HepG2 (cell line): ENCODE measurements around the gene GGTA1. TPM values are rescaled to one million over a fixed set of nuclear protein-coding genes. Genes with fewer than 3 reads are reported as not detected.

Experiments
- BCLAF1 ChIP-seq: fragments of 450-650 bp; IDR thresholded peaks from 2 replicates; pipeline ENCODE4 v1.6.1; 2017; ENCODE audit warnings: mild to moderate bottlenecking
- ETS1 ChIP-seq: sonication (generic); formaldehyde crosslinking; IDR thresholded peaks from 2 replicates; pipeline ENCODE4 v1.4.0; 2020; ENCODE audit warnings: missing genetic modification reagents
- HNF4G ChIP-seq, 2 experiments: sonication (generic) in 1 of 2; formaldehyde crosslinking in 1 of 2; IDR thresholded peaks; 2 replicates each; pipeline versions ENCODE4 v1.4.0 to v1.6.1; 2011 to 2020; ENCODE audit warnings: borderline replicate concordance in 2 of 2, low read depth in 2 of 2, mild to moderate bottlenecking in 2 of 2, low read length in 1 of 2, missing genetic modification reagents in 1 of 2, moderate library complexity in 1 of 2
- HNRNPLL ChIP-seq: fragments of 200-400 bp; formaldehyde crosslinking; IDR thresholded peaks from 2 replicates; pipeline ENCODE4 v1.6.1; 2017; ENCODE audit warnings: mild to moderate bottlenecking, low read depth, low read length; ENCODE audit not compliant: poor library complexity, severe bottlenecking
- HOXA9 ChIP-seq: sonication (generic); formaldehyde crosslinking; IDR thresholded peaks from 2 replicates; pipeline ENCODE4 v1.8.1; 2022; ENCODE audit warnings: missing genetic modification reagents, mild to moderate bottlenecking, moderate library complexity, borderline replicate concordance
- KIAA2018 ChIP-seq: sonication (generic); formaldehyde crosslinking; IDR thresholded peaks from 2 replicates; pipeline ENCODE4 v1.5.0; 2020; ENCODE audit warnings: mild to moderate bottlenecking, missing genetic modification reagents, borderline replicate concordance
- MEIS2 ChIP-seq: sonication (generic); formaldehyde crosslinking; IDR thresholded peaks from 2 replicates; pipeline ENCODE4 v1.9.0; 2021; ENCODE audit warnings: mild to moderate bottlenecking, missing genetic modification reagents
- NFE2L2 ChIP-seq: fragments of 150-350 bp; IDR thresholded peaks from 2 replicates; pipeline ENCODE4 v1.6.1; 2014; ENCODE audit warnings: low read length
- TEF ChIP-seq: sonication (generic); formaldehyde crosslinking; IDR thresholded peaks from 2 replicates; pipeline ENCODE4 v1.5.0; 2020; ENCODE audit warnings: missing genetic modification reagents
- TERF1 ChIP-seq: sonication (generic); formaldehyde crosslinking; IDR thresholded peaks from 2 replicates; pipeline ENCODE4 v1.8.0; 2022; ENCODE audit warnings: mild to moderate bottlenecking, missing genetic modification reagents, moderate library complexity
- ZNF225 ChIP-seq: sonication (generic); formaldehyde crosslinking; IDR thresholded peaks from 2 replicates; pipeline ENCODE4 v1.4.0; 2020; ENCODE audit warnings: mild to moderate bottlenecking, missing genetic modification reagents
- ZNF362 ChIP-seq: sonication (generic); formaldehyde crosslinking; IDR thresholded peaks from 2 replicates; pipeline ENCODE4 v1.4.0; 2020; ENCODE audit warnings: missing genetic modification reagents, mild to moderate bottlenecking, borderline replicate concordance
- ZNF737 ChIP-seq: sonication (generic); formaldehyde crosslinking; IDR thresholded peaks from 2 replicates; pipeline ENCODE4 v1.5.0; 2020; ENCODE audit warnings: missing genetic modification reagents, mild to moderate bottlenecking, borderline replicate concordance
- polyA plus RNA-seq, 8 experiments: library from polyadenylated mRNA; depleted of rRNA in 3 of 8; stranded (reverse) in 7 of 8; unstranded in 1 of 8; fragments of >200 nt; fragmentation: Illumina TruSeq in 4 of 8; extraction: Trizol in 4 of 8; gene quantifications; 2 replicates each; pipeline versions ENCODE4 v1.2.1 to v1.2.3, GENCODE V29; 2011 to 2016; ENCODE audit warnings: low read depth in 4 of 8, missing spikeins in 1 of 8, mixed read lengths in 1 of 8; ENCODE audit not compliant: insufficient read depth in 1 of 8
- total RNA-seq, 5 experiments: library from RNA; depleted of rRNA; stranded (reverse); fragments of >200 nt; fragmentation: Illumina TruSeq; extraction: Trizol; gene quantifications; 2 replicates each; pipeline ENCODE4 v1.2.3, GENCODE V29; 2016; ENCODE audit warnings: low read depth in 1 of 5

Gene GGTA1
- total and polyA plus RNA-seq, 2 of the 13 experiments (the other 11 are each of a cell fraction or from before 2014, with no cell fraction given) = not detected

- no peak for TF ChIP-seq KIAA2018 (CRISPR knock-in tag)
- TF ChIP-seq ZNF362 (CRISPR knock-in tag) = no peak
- TF ChIP-seq MEIS2 (CRISPR knock-in tag) = peak; percentile 95
- TF ChIP-seq ZNF225 (CRISPR knock-in tag) = no peak
- TF ChIP-seq ETS1 (CRISPR knock-in tag) = no peak
- TF ChIP-seq TERF1 = no peak
- TF ChIP-seq HNRNPLL = no peak
- TF ChIP-seq TEF (CRISPR knock-in tag) = no peak
- no peak for TF ChIP-seq BCLAF1
- TF ChIP-seq ZNF737 = no peak
- TF ChIP-seq HNF4G (IDR thresholded peaks at IDR 0.05; ENCODE audit: borderline replicate concordance, low read depth, low read length) = peak; percentile 76
- TF ChIP-seq HNF4G (CRISPR knock-in tag; IDR thresholded peaks at IDR 0.05; ENCODE audit: borderline replicate concordance, low read depth) = peak; percentile 87; the same call in 1 of the 2 replicates
- no peak for TF ChIP-seq HOXA9 (CRISPR knock-in tag)
- TF ChIP-seq NFE2L2 = no peak
These were observed 75.6 kb downstream of the GGTA1 start (continued) for GRCh38 chr9:121424024-121424432.
